Activated CD8-positive, alpha-beta memory T cell treated with anti-CD3 and anti-CD28 coated beads, Interleukin-2, amount 10 ng/mL, durations not matched to agents 7 days and 5 days (primary cell): Measurements from ENCODE around the gene ZNF662. TPM values are rescaled to one million over a fixed set of nuclear protein-coding genes. Genes with fewer than 3 reads are reported as not detected.
A peak's percentile ranks its signal among the peaks of the same experiment; 100 is the strongest.

ENCODE experiments used
- ATAC-seq: fragments of 150-1000 bp; cut with Tn5 transposase; one replicate; pipeline ENCODE4 v1.10.0; 2021; ENCODE audit warnings: moderate library complexity
- CTCF ChIA-PET: fragments of 350-600 bp; sonication (Branson Sonifier 250); formaldehyde crosslinking; loops from one replicate; lab custom pipeline; 2021; ENCODE audit warnings: antibody characterized with exemption; lab: Charles Lee
- DNase-seq: peaks from one replicate; pipeline ENCODE4 v3.0.0-alpha.2; 2020
- H3K27ac Mint-ChIP-seq: one replicate; pipeline ENCODE4 v1.8.0; 2021; ENCODE audit warnings: mild to moderate bottlenecking, mixed read lengths
- H3K27me3 Mint-ChIP-seq: one replicate; pipeline ENCODE4 v1.8.0; 2021; ENCODE audit warnings: mixed read lengths
- H3K36me3 Mint-ChIP-seq: one replicate; pipeline ENCODE4 v1.8.0; 2021; ENCODE audit warnings: mild to moderate bottlenecking, mixed read lengths
- H3K4me1 Mint-ChIP-seq: one replicate; pipeline ENCODE4 v1.8.0; 2021; ENCODE audit warnings: mixed read lengths
- H3K4me3 Mint-ChIP-seq: one replicate; pipeline ENCODE4 v1.8.0; 2021; ENCODE audit warnings: mild to moderate bottlenecking, moderate library complexity, mixed read lengths
- H3K9me3 Mint-ChIP-seq: one replicate; pipeline ENCODE4 v1.8.0; 2022; ENCODE audit warnings: low read depth, mixed read lengths
- total RNA-seq, 2 experiments: library from RNA; stranded (reverse); gene quantifications; one replicate each; pipeline ENCODE4 v1.2.3, GENCODE V29; 2021

Gene ZNF662
- under 1 TPM in 1 of 2 experiments, not detected in 1; 0.47 TPM for total RNA-seq

- Mint-ChIP-seq H3K36me3 (peaks cover 27% of the 10 kb centered on the region), H3K4me3 (no peak within 1 kb of the TSS), H3K4me1 (peaks cover 8% of the 10 kb centered on the region), H3K9me3 (peaks cover 24% of the 10 kb centered on the region), H3K27ac (no peak within 1 kb of the TSS), H3K27me3 (peaks cover 40% of the 10 kb centered on the region)
- DNase-seq (no peak), ATAC-seq (no peak)
- CTCF ChIA-PET: no interaction called here
Observed at GRCh38 chr3:42906070-42906847, at the start of gene ZNF662. ZNF662 (plus strand) TSS chr3:42906142; CDS start chr3:42908115, 1,973 bp downstream.

GRCh38 chr3:42856544-42856943, 49.4 kb upstream of the ZNF662 start:
- no peaks in the 10 kb centered on the region for H3K36me3 Mint-ChIP-seq
- no peak overlapping the region for H3K27ac Mint-ChIP-seq
- no peak overlapping the region for H3K4me3 Mint-ChIP-seq
- H3K4me1 Mint-ChIP-seq: no peaks in the 10 kb centered on the region
- peaks cover 25% of the 10 kb centered on the region for H3K27me3 Mint-ChIP-seq
- ATAC-seq (no peak), DNase-seq (no peak)
- CTCF ChIA-PET: interaction anchor here (1.5 kb wide), 1 partner anchor 25 kb away, joined by 6 read pairs; no protein-coding TSS in a partner anchor
- no peaks in the 10 kb centered on the region for H3K9me3 Mint-ChIP-seq

- no peaks in the 10 kb centered on the region for H3K36me3 Mint-ChIP-seq
- CTCF ChIA-PET: no interaction called here
- H3K4me1 Mint-ChIP-seq: no peaks in the 10 kb centered on the region
- H3K27ac Mint-ChIP-seq: no peak overlapping the region
- no peak overlapping the region for H3K4me3 Mint-ChIP-seq
- H3K9me3 Mint-ChIP-seq: no peaks in the 10 kb centered on the region
- ATAC-seq (no peak), DNase-seq (peak; percentile 36)
- H3K27me3 Mint-ChIP-seq: peaks cover 35% of the 10 kb centered on the region
Observed at GRCh38 chr3:42864321-42864950, 41.5 kb upstream of the ZNF662 start.

- Mint-ChIP-seq H3K27me3 (peaks cover 29% of the 10 kb centered on the region), H3K36me3 (no peaks in the 10 kb centered on the region), H3K4me3 (no peak overlapping the region), H3K4me1 (no peaks in the 10 kb centered on the region), H3K27ac (no peak overlapping the region), H3K9me3 (no peaks in the 10 kb centered on the region)
- CTCF ChIA-PET: no interaction called here
- peak; percentile 12 for DNase-seq
- ATAC-seq: no peak
Observed at GRCh38 chr3:42865256-42865655, 40.7 kb upstream of the ZNF662 start.

GRCh38 chr3:42867138-42867537, 38.8 kb upstream of the ZNF662 start:
- Mint-ChIP-seq H3K27ac (no peak overlapping the region), H3K27me3 (peaks cover 11% of the 10 kb centered on the region), H3K36me3 (no peaks in the 10 kb centered on the region), H3K9me3 (no peaks in the 10 kb centered on the region), H3K4me3 (no peak overlapping the region), H3K4me1 (no peaks in the 10 kb centered on the region)
- ATAC-seq: no peak
- CTCF ChIA-PET: no interaction called here
- no peak for DNase-seq

GRCh38 chr3:42868841-42869240, 37.1 kb upstream of the ZNF662 start:
- Mint-ChIP-seq H3K4me1 (no peaks in the 10 kb centered on the region), H3K27ac (no peak overlapping the region), H3K27me3 (peaks cover 3% of the 10 kb centered on the region), H3K4me3 (no peak overlapping the region), H3K9me3 (no peaks in the 10 kb centered on the region), H3K36me3 (no peaks in the 10 kb centered on the region)
- ATAC-seq (no peak), DNase-seq (no peak)
- CTCF ChIA-PET: interaction anchor here (1.1 to 1.5 kb wide), 3 partner anchors 13 to 38 kb away, joined by 4 to 6 read pairs (median 4); no protein-coding TSS in a partner anchor

- no peak overlapping the region for H3K27ac Mint-ChIP-seq
- DNase-seq: no peak
- CTCF ChIA-PET: no interaction called here
- ATAC-seq: no peak
- H3K4me3 Mint-ChIP-seq: no peak overlapping the region
- no peaks in the 10 kb centered on the region for H3K9me3 Mint-ChIP-seq
- H3K36me3 Mint-ChIP-seq: no peaks in the 10 kb centered on the region
- no peaks in the 10 kb centered on the region for H3K4me1 Mint-ChIP-seq
- H3K27me3 Mint-ChIP-seq: peaks cover 3% of the 10 kb centered on the region
Observed at GRCh38 chr3:42871592-42872196, 34.2 kb upstream of the ZNF662 start.

GRCh38 chr3:42872718-42873117, 33.2 kb upstream of the ZNF662 start:
- CTCF ChIA-PET: no interaction called here
- H3K27ac Mint-ChIP-seq: no peak overlapping the region
- H3K36me3 Mint-ChIP-seq: no peaks in the 10 kb centered on the region
- DNase-seq (no peak), ATAC-seq (no peak)
- no peak overlapping the region for H3K4me3 Mint-ChIP-seq
- H3K9me3 Mint-ChIP-seq: no peaks in the 10 kb centered on the region
- no peaks in the 10 kb centered on the region for H3K4me1 Mint-ChIP-seq
- peaks cover 6% of the 10 kb centered on the region for H3K27me3 Mint-ChIP-seq

- H3K9me3 Mint-ChIP-seq: no peaks in the 10 kb centered on the region
- H3K4me3 Mint-ChIP-seq: no peak overlapping the region
- DNase-seq (no peak), ATAC-seq (no peak)
- no peaks in the 10 kb centered on the region for H3K36me3 Mint-ChIP-seq
- CTCF ChIA-PET: interaction anchor here (1.2 kb wide), 2 partner anchors 43 to 73 kb away, joined by 3 to 6 read pairs; no protein-coding TSS in a partner anchor
- H3K27ac Mint-ChIP-seq: no peak overlapping the region
- H3K4me1 Mint-ChIP-seq: no peaks in the 10 kb centered on the region
- H3K27me3 Mint-ChIP-seq: peaks cover 6% of the 10 kb centered on the region
Observed at GRCh38 chr3:42873221-42873982, 32.5 kb upstream of the ZNF662 start.

- ATAC-seq (no peak), DNase-seq (no peak)
- CTCF ChIA-PET: interaction anchor here (1.2 kb wide), 2 partner anchors 44 to 74 kb away, joined by 3 to 6 read pairs; no protein-coding TSS in a partner anchor
- Mint-ChIP-seq H3K27me3 (peaks cover 13% of the 10 kb centered on the region), H3K4me3 (no peak overlapping the region), H3K9me3 (no peaks in the 10 kb centered on the region), H3K27ac (no peak overlapping the region), H3K36me3 (no peaks in the 10 kb centered on the region), H3K4me1 (no peaks in the 10 kb centered on the region)
Observed at GRCh38 chr3:42874749-42875148, 31.2 kb upstream of the ZNF662 start.

- DNase-seq (no peak), ATAC-seq (no peak)
- Mint-ChIP-seq H3K27me3 (peaks cover 14% of the 10 kb centered on the region), H3K9me3 (no peaks in the 10 kb centered on the region), H3K4me3 (no peak within 1 kb of the TSS), H3K36me3 (no peaks in the 10 kb centered on the region), H3K4me1 (no peaks in the 10 kb centered on the region), H3K27ac (no peak within 1 kb of the TSS)
- CTCF ChIA-PET: interaction anchor here (1.2 kb wide), 1 partner anchor 96 kb away, joined by 4 read pairs; no protein-coding TSS in a partner anchor
Observed at GRCh38 chr3:42875325-42876151, 30.4 kb upstream of the ZNF662 start, which contains the start of gene CYP8B1. CYP8B1 (minus strand) TSS chr3:42875879; CDS start chr3:42875816, 63 bp downstream.

- no peak overlapping the region for H3K27ac Mint-ChIP-seq
- no peaks in the 10 kb centered on the region for H3K36me3 Mint-ChIP-seq
- H3K9me3 Mint-ChIP-seq: no peaks in the 10 kb centered on the region
- ATAC-seq (no peak), DNase-seq (no peak)
- peaks cover 4% of the 10 kb centered on the region for H3K4me1 Mint-ChIP-seq
- H3K4me3 Mint-ChIP-seq: no peak overlapping the region
- peaks cover 14% of the 10 kb centered on the region for H3K27me3 Mint-ChIP-seq
- CTCF ChIA-PET: interaction anchor here (1.2 kb wide), 1 partner anchor 97 kb away, joined by 4 read pairs; no protein-coding TSS in a partner anchor
Observed at GRCh38 chr3:42876401-42876800, 29.5 kb upstream of the ZNF662 start.
